Tibial nerve (tissue), 4 donors: ENCODE results near the gene HNF4A.

Experiments used
- CTCF ChIP-seq, 5 experiments: fragments of 200-600 bp in 3 of 5; fragments of 450-650 bp in 2 of 5; sonication (generic) in 3 of 5; IDR thresholded peaks; one replicate each; pipeline ENCODE4 v1.5.1; 2016 to 2019; ENCODE audit warnings: antibody characterized with exemption in 5 of 5, mild to moderate bottlenecking in 3 of 5, moderate library complexity in 2 of 5
- EP300 ChIP-seq, 2 donors: sonication (generic); formaldehyde crosslinking; IDR thresholded peaks; one replicate each; pipeline ENCODE4 v1.6.1; 2017; ENCODE audit warnings: antibody characterized with exemption in 2 of 2, mild to moderate bottlenecking in 1 of 2
- POLR2A ChIP-seq, 2 donors: fragments of 450-650 bp; IDR thresholded peaks; one replicate each; pipeline ENCODE4 v1.6.1; 2017; ENCODE audit warnings: antibody characterized with exemption in 2 of 2, mild to moderate bottlenecking in 2 of 2, moderate library complexity in 2 of 2

DNA sequence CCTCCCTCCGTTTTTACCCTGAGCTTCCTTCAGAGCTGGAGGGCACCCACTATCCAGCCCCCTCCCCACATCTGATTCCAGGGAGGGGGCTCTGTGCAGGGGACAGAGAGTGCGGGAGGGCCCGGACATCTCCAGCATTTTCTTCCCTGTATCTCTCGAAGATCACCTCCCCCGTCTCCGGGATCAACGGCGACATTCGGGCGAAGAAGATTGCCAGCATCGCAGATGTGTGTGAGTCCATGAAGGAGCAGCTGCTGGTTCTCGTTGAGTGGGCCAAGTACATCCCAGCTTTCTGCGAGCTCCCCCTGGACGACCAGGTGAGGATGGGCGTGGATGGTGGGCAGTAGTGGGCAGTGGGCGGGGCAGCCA lies 58.8 kb downstream of the HNF4A start:
- TF ChIP-seq CTCF (IDR thresholded peaks at IDR 0.05) = no peak
- TF ChIP-seq POLR2A (IDR thresholded peaks at IDR 0.05) = no peak
- TF ChIP-seq EP300 (IDR thresholded peaks at IDR 0.05) = no peak
